Neural cell (in vitro differentiated cells): Measurements from ENCODE around the gene CRYGC. TPM values are rescaled to one million over a fixed set of nuclear protein-coding genes. Genes with fewer than 3 reads are reported as not detected.

ENCODE experiments used
- H2AFZ ChIP-seq: fragments of 200-600, 300-800 bp; sonication (generic), shearing (Covaris generic); 2 replicates; pipeline ENCODE4 v1.6.0; 2014; ENCODE audit warnings: low read depth, mild to moderate bottlenecking, antibody characterized with exemption, low read length, moderate library complexity
- H3F3A ChIP-seq: fragments of 200-600 bp; shearing (Covaris generic); 2 replicates; pipeline ENCODE4 v1.6.1; 2016; ENCODE audit warnings: mild to moderate bottlenecking, moderate library complexity, mixed read lengths, antibody characterized with exemption, low read length; ENCODE audit not compliant: insufficient read depth, poor library complexity, severe bottlenecking
- H3K27ac ChIP-seq: fragments of 200-600, 300-800 bp; sonication (generic), shearing (Covaris generic); 2 replicates; pipeline ENCODE4 v1.5.1; 2014; ENCODE audit warnings: mild to moderate bottlenecking, low read length, moderate library complexity
- H3K27me3 ChIP-seq: fragments of 300-800, 200-600 bp; sonication (generic), shearing (Covaris generic); 2 replicates; pipeline ENCODE4 v1.6.0; 2014; ENCODE audit warnings: mild to moderate bottlenecking, low read depth, low read length, moderate library complexity; ENCODE audit not compliant: insufficient read depth
- H3K36me3 ChIP-seq: fragments of 300-800, 200-600 bp; sonication (generic), shearing (Covaris generic); 2 replicates; pipeline ENCODE4 v1.5.1; 2014; ENCODE audit warnings: mild to moderate bottlenecking, antibody characterized with exemption, low read length, moderate library complexity; ENCODE audit not compliant: insufficient read depth
- H3K4me2 ChIP-seq: fragments of 300-800, 200-600 bp; sonication (generic), shearing (Covaris generic); 2 replicates; pipeline ENCODE4 v1.6.0; 2014; ENCODE audit warnings: mild to moderate bottlenecking, low read length
- H3K4me3 ChIP-seq: fragments of 300-800, 200-600 bp; sonication (generic), shearing (Covaris generic); 2 replicates; pipeline ENCODE4 v1.5.1; 2014; ENCODE audit warnings: mild to moderate bottlenecking, low read length, moderate library complexity
- H3K79me2 ChIP-seq: fragments of 200-600 bp; shearing (Covaris generic); replicated peaks from 2 replicates; pipeline ENCODE4 v1.6.0; 2014; ENCODE audit warnings: mild to moderate bottlenecking, low read length, moderate library complexity; ENCODE audit not compliant: insufficient read depth
- H3K9ac ChIP-seq: fragments of 300-800, 200-600 bp; sonication (generic), shearing (Covaris generic); 2 replicates; pipeline ENCODE4 v1.6.1; 2016; ENCODE audit warnings: mild to moderate bottlenecking, low read length, mixed read lengths
- H3K9me2 ChIP-seq: fragments of 200-600 bp; shearing (Covaris generic); 2 replicates; pipeline ENCODE4 v1.6.1; 2016; ENCODE audit warnings: mild to moderate bottlenecking, low read length, mixed read lengths; ENCODE audit not compliant: insufficient read depth
- H3K9me3 ChIP-seq: fragments of 200-600, 300-800 bp; sonication (generic), shearing (Covaris generic); 2 replicates; pipeline ENCODE4 v1.6.1; 2016; ENCODE audit warnings: mild to moderate bottlenecking, mixed run types, low read length, moderate library complexity, mixed read lengths
- H4K20me1 ChIP-seq: fragments of 200-600 bp; shearing (Covaris generic); 2 replicates; pipeline ENCODE4 v1.6.1; 2016; ENCODE audit warnings: mild to moderate bottlenecking, mixed run types; ENCODE audit not compliant: insufficient read depth
- EP300 ChIP-seq: fragments of 450-650 bp; conservative IDR thresholded peaks from 2 replicates; pipeline ENCODE4 v1.6.1; 2014; ENCODE audit warnings: antibody characterized with exemption, mild to moderate bottlenecking, moderate library complexity; ENCODE audit not compliant: poor library complexity, severe bottlenecking
- EZH2 ChIP-seq: fragments of 200-600, 300-800 bp; shearing (Covaris generic), sonication (generic); IDR thresholded peaks from 2 replicates; pipeline ENCODE4 v1.6.1; 2014; ENCODE audit warnings: antibody characterized with exemption, low read length, borderline replicate concordance, mild to moderate bottlenecking; ENCODE audit not compliant: insufficient read depth, poor library complexity, severe bottlenecking
- MXI1 ChIP-seq: fragments of 450-650 bp; conservative IDR thresholded peaks from 2 replicates; pipeline ENCODE4 v1.6.1; 2014; ENCODE audit warnings: antibody characterized with exemption, mild to moderate bottlenecking; ENCODE audit not compliant: poor library complexity, severe bottlenecking
- POLR2AphosphoS5 ChIP-seq: IDR thresholded peaks from 2 replicates; pipeline ENCODE4 v1.6.1; 2012
- RAD21 ChIP-seq: fragments of 450-650 bp; conservative IDR thresholded peaks from 2 replicates; pipeline ENCODE4 v1.6.1; 2014; ENCODE audit warnings: antibody characterized with exemption, mild to moderate bottlenecking, moderate library complexity
- SMC3 ChIP-seq: fragments of 450-650 bp; conservative IDR thresholded peaks from 2 replicates; pipeline ENCODE4 v1.6.1; 2014; ENCODE audit warnings: antibody characterized with exemption, mild to moderate bottlenecking, moderate library complexity; ENCODE audit not compliant: poor library complexity
- TAF1 ChIP-seq: IDR thresholded peaks from 2 replicates; pipeline ENCODE4 v1.6.1; 2012; ENCODE audit warnings: low read depth
- polyA plus RNA-seq: library from polyadenylated mRNA; depleted of rRNA; stranded (reverse); fragments of >200 nt; gene quantifications from 2 replicates; pipeline ENCODE4 v1.2.3, GENCODE V29; 2014
- TF ChIP-seq, protein P1 (sequence below): fragments of 450-650 bp; IDR thresholded peaks from 2 replicates; pipeline ENCODE4 v1.5.1; 2014; ENCODE audit warnings: antibody characterized with exemption, mild to moderate bottlenecking, moderate library complexity; ENCODE audit not compliant: poor library complexity, severe bottlenecking
- TF ChIP-seq, protein P2 (sequence below): IDR thresholded peaks from 2 replicates; pipeline ENCODE4 v1.6.1; 2012; ENCODE audit warnings: borderline replicate concordance

The CRYGC gene
- polyA plus RNA-seq, 1 donor from 2014 or later, result not detected

DNA sequence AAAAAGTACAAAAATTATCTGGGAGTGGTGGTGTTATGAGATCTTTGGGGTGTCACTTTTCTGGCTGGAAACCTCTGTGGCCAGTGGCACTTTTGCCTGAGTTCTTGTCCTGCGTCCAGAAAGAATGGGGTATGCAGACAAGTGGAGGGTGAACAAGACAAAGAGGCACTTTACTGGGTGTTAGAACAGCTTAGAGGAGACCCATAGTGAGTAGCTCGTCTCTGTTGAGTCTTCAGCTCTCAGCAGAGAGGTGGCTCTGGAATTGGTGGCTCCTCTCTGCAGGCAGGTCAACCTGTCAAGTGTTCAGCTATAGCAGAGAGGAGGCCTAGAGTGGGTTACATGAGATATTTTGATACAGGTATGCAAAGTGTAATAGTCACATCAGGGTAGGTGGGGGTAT, 31.4 kb downstream of the CRYGC start:
- H3F3A ChIP-seq, result no peaks in the 10 kb centered on the region
- no peak overlapping the region for H3K27ac ChIP-seq
- no peak overlapping the region for H3K4me3 ChIP-seq
- no peaks in the 10 kb centered on the region for H4K20me1 ChIP-seq
- H2AFZ ChIP-seq, result no peak overlapping the region
- H3K27me3 ChIP-seq, result no peaks in the 10 kb centered on the region
- H3K79me2 ChIP-seq, result no peaks in the 10 kb centered on the region
- H3K4me2 ChIP-seq, result no peak overlapping the region
- no peaks in the 10 kb centered on the region for H3K9me3 ChIP-seq
- TF ChIP-seq, protein P1, sequence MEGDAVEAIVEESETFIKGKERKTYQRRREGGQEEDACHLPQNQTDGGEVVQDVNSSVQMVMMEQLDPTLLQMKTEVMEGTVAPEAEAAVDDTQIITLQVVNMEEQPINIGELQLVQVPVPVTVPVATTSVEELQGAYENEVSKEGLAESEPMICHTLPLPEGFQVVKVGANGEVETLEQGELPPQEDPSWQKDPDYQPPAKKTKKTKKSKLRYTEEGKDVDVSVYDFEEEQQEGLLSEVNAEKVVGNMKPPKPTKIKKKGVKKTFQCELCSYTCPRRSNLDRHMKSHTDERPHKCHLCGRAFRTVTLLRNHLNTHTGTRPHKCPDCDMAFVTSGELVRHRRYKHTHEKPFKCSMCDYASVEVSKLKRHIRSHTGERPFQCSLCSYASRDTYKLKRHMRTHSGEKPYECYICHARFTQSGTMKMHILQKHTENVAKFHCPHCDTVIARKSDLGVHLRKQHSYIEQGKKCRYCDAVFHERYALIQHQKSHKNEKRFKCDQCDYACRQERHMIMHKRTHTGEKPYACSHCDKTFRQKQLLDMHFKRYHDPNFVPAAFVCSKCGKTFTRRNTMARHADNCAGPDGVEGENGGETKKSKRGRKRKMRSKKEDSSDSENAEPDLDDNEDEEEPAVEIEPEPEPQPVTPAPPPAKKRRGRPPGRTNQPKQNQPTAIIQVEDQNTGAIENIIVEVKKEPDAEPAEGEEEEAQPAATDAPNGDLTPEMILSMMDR, result no peak
- no peak for TF ChIP-seq EP300
- TF ChIP-seq TAF1, result no peak
- TF ChIP-seq MXI1, result no peak
- no peak for TF ChIP-seq SMC3
- no peak for TF ChIP-seq POLR2AphosphoS5
- TF ChIP-seq RAD21, result no peak
- TF ChIP-seq EZH2, result no peak
- TF ChIP-seq, protein P2, sequence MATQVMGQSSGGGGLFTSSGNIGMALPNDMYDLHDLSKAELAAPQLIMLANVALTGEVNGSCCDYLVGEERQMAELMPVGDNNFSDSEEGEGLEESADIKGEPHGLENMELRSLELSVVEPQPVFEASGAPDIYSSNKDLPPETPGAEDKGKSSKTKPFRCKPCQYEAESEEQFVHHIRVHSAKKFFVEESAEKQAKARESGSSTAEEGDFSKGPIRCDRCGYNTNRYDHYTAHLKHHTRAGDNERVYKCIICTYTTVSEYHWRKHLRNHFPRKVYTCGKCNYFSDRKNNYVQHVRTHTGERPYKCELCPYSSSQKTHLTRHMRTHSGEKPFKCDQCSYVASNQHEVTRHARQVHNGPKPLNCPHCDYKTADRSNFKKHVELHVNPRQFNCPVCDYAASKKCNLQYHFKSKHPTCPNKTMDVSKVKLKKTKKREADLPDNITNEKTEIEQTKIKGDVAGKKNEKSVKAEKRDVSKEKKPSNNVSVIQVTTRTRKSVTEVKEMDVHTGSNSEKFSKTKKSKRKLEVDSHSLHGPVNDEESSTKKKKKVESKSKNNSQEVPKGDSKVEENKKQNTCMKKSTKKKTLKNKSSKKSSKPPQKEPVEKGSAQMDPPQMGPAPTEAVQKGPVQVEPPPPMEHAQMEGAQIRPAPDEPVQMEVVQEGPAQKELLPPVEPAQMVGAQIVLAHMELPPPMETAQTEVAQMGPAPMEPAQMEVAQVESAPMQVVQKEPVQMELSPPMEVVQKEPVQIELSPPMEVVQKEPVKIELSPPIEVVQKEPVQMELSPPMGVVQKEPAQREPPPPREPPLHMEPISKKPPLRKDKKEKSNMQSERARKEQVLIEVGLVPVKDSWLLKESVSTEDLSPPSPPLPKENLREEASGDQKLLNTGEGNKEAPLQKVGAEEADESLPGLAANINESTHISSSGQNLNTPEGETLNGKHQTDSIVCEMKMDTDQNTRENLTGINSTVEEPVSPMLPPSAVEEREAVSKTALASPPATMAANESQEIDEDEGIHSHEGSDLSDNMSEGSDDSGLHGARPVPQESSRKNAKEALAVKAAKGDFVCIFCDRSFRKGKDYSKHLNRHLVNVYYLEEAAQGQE, result no peak
- H3K36me3 ChIP-seq, result no peaks in the 10 kb centered on the region
- no peak overlapping the region for H3K9ac ChIP-seq
- H3K9me2 ChIP-seq, result no peaks in the 10 kb centered on the region

DNA sequence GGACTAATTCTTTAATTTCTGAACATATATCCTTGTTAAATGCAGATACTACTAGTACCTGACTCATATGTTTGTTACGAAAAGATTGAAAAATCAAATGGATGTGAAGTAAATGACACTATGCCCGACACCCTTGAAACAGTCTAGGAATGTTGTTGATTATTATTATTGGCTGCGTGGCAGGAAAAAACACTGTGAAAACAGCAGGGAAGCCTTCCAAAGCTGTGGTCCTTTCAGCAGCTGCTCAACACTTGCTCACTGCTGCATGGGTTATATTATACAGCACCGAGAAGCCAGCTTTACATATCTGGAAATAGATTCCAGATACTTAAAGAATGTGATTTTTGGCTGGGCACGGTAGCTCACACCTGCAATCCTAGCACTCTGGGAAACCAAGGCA, 31.8 kb downstream of the CRYGC start:
- Histone ChIP-seq H3K4me3 (no peak overlapping the region), H3K9me2 (no peaks in the 10 kb centered on the region), H3F3A (no peaks in the 10 kb centered on the region), H2AFZ (no peak overlapping the region), H3K36me3 (no peaks in the 10 kb centered on the region), H3K79me2 (no peaks in the 10 kb centered on the region), H3K9me3 (no peaks in the 10 kb centered on the region), H4K20me1 (no peaks in the 10 kb centered on the region), H3K4me2 (no peak overlapping the region), H3K9ac (no peak overlapping the region), H3K27ac (no peak overlapping the region), H3K27me3 (no peaks in the 10 kb centered on the region)
- TF ChIP-seq RAD21 (no peak), EP300 (no peak), MXI1 (no peak), TAF1 (no peak)
- TF ChIP-seq, protein P2, result no peak
- TF ChIP-seq, protein P1, result no peak
